PC-9 (cell line): ENCODE measurements around the gene OSTM1. TPM values are rescaled to one million over a fixed set of nuclear protein-coding genes. Genes with fewer than 3 reads are reported as not detected.

Experiments used
- BruUV-seq: library from RNA; stranded (reverse); fragments of 400-500 nt; replicated peaks from 2 replicates; lab custom pipeline; 2021; lab: Mats Ljungman, UMichigan
- CTCF ChIA-PET: fragments of 300-600 bp; sonication (Branson Sonifier 250); formaldehyde crosslinking; loops from one replicate; lab custom pipeline; 2022; ENCODE audit warnings: antibody characterized with exemption; lab: Charles Lee
- POLR2A ChIA-PET: fragments of 300-600 bp; sonication (Branson Sonifier 250); formaldehyde crosslinking; loops from one replicate; lab custom pipeline; 2022; ENCODE audit warnings: antibody characterized with exemption; ENCODE audit not compliant: unreplicated experiment; lab: Charles Lee
- DNase-seq, 2 experiments: peaks; one replicate each; pipeline versions ENCODE4 v3.0.0 to v3.0.0-alpha.2; 2015 to 2022; ENCODE audit warnings: mixed read lengths in 1 of 2
- H2AFZ ChIP-seq: fragments of 200-600 bp; sonication (generic); 2 replicates; pipeline ENCODE4 v1.8.1; 2017; ENCODE audit warnings: antibody characterized with exemption
- H3F3A ChIP-seq: fragments of 200-600 bp; sonication (generic); 2 replicates; pipeline ENCODE4 v1.8.1; 2017; ENCODE audit warnings: antibody characterized with exemption, mild to moderate bottlenecking, low read depth; ENCODE audit not compliant: insufficient read depth
- H3K27ac ChIP-seq: fragments of 200-600 bp; sonication (generic); 2 replicates; pipeline ENCODE4 v1.6.1; 2016; ENCODE audit warnings: mixed run types
- H3K27me3 ChIP-seq: fragments of 200-600 bp; sonication (generic); 2 replicates; pipeline ENCODE4 v1.6.1; 2016; ENCODE audit warnings: low read depth, mixed run types; ENCODE audit not compliant: insufficient read depth
- H3K36me3 ChIP-seq: fragments of 200-600 bp; sonication (generic); 2 replicates; pipeline ENCODE4 v1.6.1; 2016; ENCODE audit warnings: low read depth, mixed run types
- H3K4me1 ChIP-seq: fragments of 200-600 bp; sonication (generic); replicated peaks from 2 replicates; pipeline ENCODE4 v1.6.1; 2016; ENCODE audit warnings: mixed run types; ENCODE audit not compliant: insufficient read depth
- H3K4me2 ChIP-seq: fragments of 200-600 bp; sonication (generic); 2 replicates; pipeline ENCODE4 v1.6.1; 2017; ENCODE audit warnings: mixed run types
- H3K4me3 ChIP-seq: fragments of 200-600 bp; sonication (generic); 2 replicates; pipeline ENCODE4 v1.6.1; 2016; ENCODE audit warnings: mixed run types
- H3K79me2 ChIP-seq: fragments of 200-600 bp; sonication (generic); 2 replicates; pipeline ENCODE4 v1.6.1; 2017; ENCODE audit warnings: low read depth, mixed run types
- H3K9me2 ChIP-seq: fragments of 200-600 bp; sonication (generic); 2 replicates; pipeline ENCODE4 v1.8.1; 2017; ENCODE audit warnings: mild to moderate bottlenecking; ENCODE audit not compliant: insufficient read depth
- H3K9me3 ChIP-seq: fragments of 200-600 bp; sonication (generic); 2 replicates; pipeline ENCODE4 v1.8.1; 2016; ENCODE audit warnings: low read depth; ENCODE audit not compliant: insufficient read depth
- H4K20me1 ChIP-seq: fragments of 200-600 bp; sonication (generic); 2 replicates; pipeline ENCODE4 v1.8.1; 2017; ENCODE audit not compliant: insufficient read depth
- EZH2 ChIP-seq: fragments of 200-600 bp; sonication (generic); IDR thresholded peaks from 2 replicates; pipeline ENCODE4 v1.8.0; 2017; ENCODE audit warnings: antibody characterized with exemption, low read depth
- intact Hi-C: fragments of 100-400 bp; cut with micrococcal nuclease; formaldehyde crosslinking; loops from one replicate; pipeline ENCODE4 v1.10.0; 2022; ENCODE audit not compliant: unreplicated experiment
- total RNA-seq: library from RNA; stranded (reverse); gene quantifications from 2 replicates; pipeline ENCODE4 v1.2.3, GENCODE V29; 2021
- TF ChIP-seq, protein P1 (sequence below): fragments of 200-600 bp; sonication (generic); conservative IDR thresholded peaks from 2 replicates; pipeline ENCODE4 v1.6.1; 2017; ENCODE audit warnings: mixed run types, antibody characterized with exemption, mild to moderate bottlenecking, moderate library complexity

OSTM1 gene
- total RNA-seq, 1 experiment from 2014 or later, result 13.7 TPM

DNA sequence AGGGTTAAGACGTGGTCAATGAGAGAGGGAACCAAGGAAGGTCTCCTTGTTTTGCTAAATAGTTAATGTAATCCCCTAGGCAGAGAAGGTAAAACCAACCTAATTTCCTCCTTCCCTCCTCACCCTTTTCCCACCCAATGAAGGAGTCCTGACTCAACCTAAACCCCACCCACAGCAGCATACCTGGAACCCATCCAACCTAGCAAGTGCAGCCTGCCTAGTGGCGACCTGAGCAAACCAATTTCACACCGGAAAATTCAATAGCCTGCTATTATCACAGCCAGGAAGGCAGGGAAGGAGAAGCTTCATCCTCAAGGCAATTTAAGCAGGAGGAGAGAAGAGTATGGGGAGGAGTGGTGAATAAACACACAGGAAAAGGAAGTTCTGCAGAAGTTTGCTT is 46.9 kb downstream of the OSTM1 start:
- H3F3A ChIP-seq, result no peaks in the 10 kb centered on the region
- no peaks in the 10 kb centered on the region for H3K36me3 ChIP-seq
- TF ChIP-seq EZH2, result no peak
- TF ChIP-seq, protein P1, sequence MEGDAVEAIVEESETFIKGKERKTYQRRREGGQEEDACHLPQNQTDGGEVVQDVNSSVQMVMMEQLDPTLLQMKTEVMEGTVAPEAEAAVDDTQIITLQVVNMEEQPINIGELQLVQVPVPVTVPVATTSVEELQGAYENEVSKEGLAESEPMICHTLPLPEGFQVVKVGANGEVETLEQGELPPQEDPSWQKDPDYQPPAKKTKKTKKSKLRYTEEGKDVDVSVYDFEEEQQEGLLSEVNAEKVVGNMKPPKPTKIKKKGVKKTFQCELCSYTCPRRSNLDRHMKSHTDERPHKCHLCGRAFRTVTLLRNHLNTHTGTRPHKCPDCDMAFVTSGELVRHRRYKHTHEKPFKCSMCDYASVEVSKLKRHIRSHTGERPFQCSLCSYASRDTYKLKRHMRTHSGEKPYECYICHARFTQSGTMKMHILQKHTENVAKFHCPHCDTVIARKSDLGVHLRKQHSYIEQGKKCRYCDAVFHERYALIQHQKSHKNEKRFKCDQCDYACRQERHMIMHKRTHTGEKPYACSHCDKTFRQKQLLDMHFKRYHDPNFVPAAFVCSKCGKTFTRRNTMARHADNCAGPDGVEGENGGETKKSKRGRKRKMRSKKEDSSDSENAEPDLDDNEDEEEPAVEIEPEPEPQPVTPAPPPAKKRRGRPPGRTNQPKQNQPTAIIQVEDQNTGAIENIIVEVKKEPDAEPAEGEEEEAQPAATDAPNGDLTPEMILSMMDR, result no peak
- H3K9me3 ChIP-seq, result no peaks in the 10 kb centered on the region
- H3K4me1 ChIP-seq, result peaks cover 8% of the 10 kb centered on the region
- no peaks in the 10 kb centered on the region for H3K79me2 ChIP-seq
- H3K27me3 ChIP-seq, result no peaks in the 10 kb centered on the region
- ChIA-PET POLR2A (interaction anchor here (0.7 kb wide), 1 partner anchor 676 kb away, joined by 5 read pairs; no protein-coding TSS in a partner anchor), CTCF (no interaction called here)
- BruUV-seq, result no TSS peak
- H2AFZ ChIP-seq, result no peak overlapping the region
- H4K20me1 ChIP-seq, result no peaks in the 10 kb centered on the region
- H3K9me2 ChIP-seq, result no peaks in the 10 kb centered on the region
- DNase-seq, result peak; percentile 42 to 54
- H3K4me2 ChIP-seq, result no peak overlapping the region
- intact Hi-C loops, result no loop called here
- no peak overlapping the region for H3K4me3 ChIP-seq
- H3K27ac ChIP-seq, result no peak overlapping the region

DNA sequence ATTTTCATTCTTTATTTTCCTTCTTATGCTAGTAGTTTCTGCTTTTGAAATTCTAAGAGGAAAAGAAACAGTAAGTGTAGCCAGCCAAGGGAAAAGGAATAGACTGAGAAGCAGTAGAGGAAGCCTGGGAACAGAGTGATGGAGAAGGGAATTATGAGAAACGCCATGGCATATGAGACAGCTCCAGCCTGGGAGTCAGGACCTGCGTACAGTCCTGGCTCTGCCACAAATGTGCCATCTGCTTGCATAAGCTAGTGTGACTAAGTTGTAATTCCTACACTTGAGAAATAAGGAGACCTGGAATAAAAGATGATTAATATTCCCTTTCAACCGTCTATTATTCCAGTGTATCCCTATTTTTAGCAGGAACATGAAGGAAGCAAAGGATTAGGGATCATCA is 47.5 kb downstream of the OSTM1 start:
- H3F3A ChIP-seq, result no peaks in the 10 kb centered on the region
- no peaks in the 10 kb centered on the region for H3K9me3 ChIP-seq
- intact Hi-C loops, result no loop called here
- DNase-seq, result no peak
- no peaks in the 10 kb centered on the region for H3K27me3 ChIP-seq
- ChIA-PET CTCF (no interaction called here), POLR2A (no interaction called here)
- H2AFZ ChIP-seq, result no peak overlapping the region
- H3K9me2 ChIP-seq, result no peaks in the 10 kb centered on the region
- H3K27ac ChIP-seq, result no peak overlapping the region
- TF ChIP-seq, protein P1, result no peak
- no peak for TF ChIP-seq EZH2
- H3K79me2 ChIP-seq, result no peaks in the 10 kb centered on the region
- no peaks in the 10 kb centered on the region for H4K20me1 ChIP-seq
- peaks cover 8% of the 10 kb centered on the region for H3K4me1 ChIP-seq
- no peak overlapping the region for H3K4me3 ChIP-seq
- no peaks in the 10 kb centered on the region for H3K36me3 ChIP-seq
- no TSS peak for BruUV-seq
- H3K4me2 ChIP-seq, result no peak overlapping the region

DNA sequence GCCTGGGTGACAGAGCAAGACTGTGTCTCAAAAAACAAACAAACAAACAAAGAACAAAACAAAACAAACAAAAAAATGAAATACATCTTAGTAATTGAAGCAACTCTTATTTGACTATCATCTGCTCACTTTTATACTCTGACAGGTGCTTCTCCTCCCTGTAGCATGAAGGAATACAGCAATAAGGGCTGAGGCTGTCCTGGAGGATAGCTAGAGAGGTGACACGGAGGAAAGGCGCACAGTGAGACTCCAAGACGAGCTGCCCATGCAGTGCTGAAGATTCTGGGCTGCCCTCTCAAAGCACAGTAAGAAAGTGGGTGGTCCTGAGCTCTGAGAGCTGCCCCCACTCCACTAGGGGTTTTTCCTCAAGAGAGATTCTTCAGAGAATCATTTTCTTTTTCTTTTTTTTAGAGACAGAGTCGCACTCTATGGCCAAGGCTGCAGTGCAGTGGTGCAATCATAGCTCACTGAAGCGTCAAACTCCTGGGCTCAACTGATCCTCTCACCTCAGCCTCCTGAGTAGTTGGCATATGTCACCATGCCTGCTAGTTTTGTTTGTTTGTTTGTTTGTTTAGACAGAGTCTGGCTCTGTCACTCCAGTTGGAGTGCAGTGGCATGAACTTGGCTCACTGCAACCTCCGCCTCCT is 50.0 kb downstream of the OSTM1 start:
- intact Hi-C loops, result no loop called here
- TF ChIP-seq, protein P1, result no peak
- TF ChIP-seq EZH2, result no peak
- Histone ChIP-seq H3K4me1 (peaks cover 8% of the 10 kb centered on the region), H3K27me3 (no peaks in the 10 kb centered on the region), H4K20me1 (no peaks in the 10 kb centered on the region), H3K36me3 (no peaks in the 10 kb centered on the region), H3K79me2 (no peaks in the 10 kb centered on the region), H3F3A (no peaks in the 10 kb centered on the region), H3K9me2 (no peaks in the 10 kb centered on the region), H3K27ac (no peak overlapping the region), H3K4me2 (no peak overlapping the region), H2AFZ (no peak overlapping the region), H3K9me3 (no peaks in the 10 kb centered on the region), H3K4me3 (no peak overlapping the region)
- POLR2A ChIA-PET, result interaction anchor here (0.6 kb wide), 1 partner anchor 171 kb away, joined by 3 read pairs; no protein-coding TSS in a partner anchor
- CTCF ChIA-PET, result no interaction called here
- no TSS peak for BruUV-seq
- no peak for DNase-seq
